Measurements from ENCODE around the gene FKBP8.

DNA sequence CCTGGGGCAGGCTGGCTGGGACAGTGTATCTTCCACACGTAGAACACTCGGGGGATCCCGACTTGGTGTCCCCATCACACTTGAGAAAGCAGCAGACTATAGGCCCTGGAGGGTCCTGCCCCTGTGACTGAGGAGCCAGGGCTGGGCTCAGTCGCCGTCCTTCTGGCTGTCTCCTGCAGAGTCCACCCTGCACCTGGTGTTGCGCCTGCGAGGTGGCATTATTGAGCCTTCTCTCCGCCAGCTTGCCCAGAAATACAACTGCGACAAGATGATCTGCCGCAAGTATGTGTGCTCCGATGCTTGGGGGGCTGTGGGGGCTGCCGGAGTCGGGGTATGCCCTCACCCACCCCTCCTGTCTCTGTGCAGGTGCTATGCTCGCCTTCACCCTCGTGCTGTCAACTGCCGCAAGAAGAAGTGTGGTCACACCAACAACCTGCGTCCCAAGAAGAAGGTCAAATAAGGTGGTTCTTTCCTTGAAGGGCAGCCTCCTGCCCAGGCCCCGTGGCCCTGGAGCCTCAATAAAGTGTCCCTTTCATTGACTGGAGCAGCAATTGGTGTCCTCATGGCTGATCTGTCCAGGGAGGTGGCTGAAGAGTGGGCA is 31.4 kb upstream of the FKBP8 start:
- TF ChIP-seq YY1 (IDR thresholded peaks at IDR 0.05; ENCODE audit: low read depth) (no peak), TEAD4 (IDR thresholded peaks at IDR 0.05) (no peak), RAD21 (IDR thresholded peaks at IDR 0.05; ENCODE audit: low read depth) (no peak), NFIC (IDR thresholded peaks at IDR 0.05) (no peak), CREB1 (IDR thresholded peaks at IDR 0.05; ENCODE audit: low read depth) (no peak), EP300 (IDR thresholded peaks at IDR 0.05; ENCODE audit: borderline replicate concordance) (no peak), TAF1 (IDR thresholded peaks at IDR 0.05; ENCODE audit: low read depth) (no peak), TCF12 (IDR thresholded peaks at IDR 0.05; ENCODE audit: low read depth) (no peak), CEBPB (IDR thresholded peaks at IDR 0.05) (no peak), ZBTB7A (IDR thresholded peaks at IDR 0.05; ENCODE audit: low read depth) (no peak)
- TF ChIP-seq, protein P1, sequence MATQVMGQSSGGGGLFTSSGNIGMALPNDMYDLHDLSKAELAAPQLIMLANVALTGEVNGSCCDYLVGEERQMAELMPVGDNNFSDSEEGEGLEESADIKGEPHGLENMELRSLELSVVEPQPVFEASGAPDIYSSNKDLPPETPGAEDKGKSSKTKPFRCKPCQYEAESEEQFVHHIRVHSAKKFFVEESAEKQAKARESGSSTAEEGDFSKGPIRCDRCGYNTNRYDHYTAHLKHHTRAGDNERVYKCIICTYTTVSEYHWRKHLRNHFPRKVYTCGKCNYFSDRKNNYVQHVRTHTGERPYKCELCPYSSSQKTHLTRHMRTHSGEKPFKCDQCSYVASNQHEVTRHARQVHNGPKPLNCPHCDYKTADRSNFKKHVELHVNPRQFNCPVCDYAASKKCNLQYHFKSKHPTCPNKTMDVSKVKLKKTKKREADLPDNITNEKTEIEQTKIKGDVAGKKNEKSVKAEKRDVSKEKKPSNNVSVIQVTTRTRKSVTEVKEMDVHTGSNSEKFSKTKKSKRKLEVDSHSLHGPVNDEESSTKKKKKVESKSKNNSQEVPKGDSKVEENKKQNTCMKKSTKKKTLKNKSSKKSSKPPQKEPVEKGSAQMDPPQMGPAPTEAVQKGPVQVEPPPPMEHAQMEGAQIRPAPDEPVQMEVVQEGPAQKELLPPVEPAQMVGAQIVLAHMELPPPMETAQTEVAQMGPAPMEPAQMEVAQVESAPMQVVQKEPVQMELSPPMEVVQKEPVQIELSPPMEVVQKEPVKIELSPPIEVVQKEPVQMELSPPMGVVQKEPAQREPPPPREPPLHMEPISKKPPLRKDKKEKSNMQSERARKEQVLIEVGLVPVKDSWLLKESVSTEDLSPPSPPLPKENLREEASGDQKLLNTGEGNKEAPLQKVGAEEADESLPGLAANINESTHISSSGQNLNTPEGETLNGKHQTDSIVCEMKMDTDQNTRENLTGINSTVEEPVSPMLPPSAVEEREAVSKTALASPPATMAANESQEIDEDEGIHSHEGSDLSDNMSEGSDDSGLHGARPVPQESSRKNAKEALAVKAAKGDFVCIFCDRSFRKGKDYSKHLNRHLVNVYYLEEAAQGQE (IDR thresholded peaks at IDR 0.05; ENCODE audit: low read depth) = no peak
- TF ChIP-seq, protein P2, sequence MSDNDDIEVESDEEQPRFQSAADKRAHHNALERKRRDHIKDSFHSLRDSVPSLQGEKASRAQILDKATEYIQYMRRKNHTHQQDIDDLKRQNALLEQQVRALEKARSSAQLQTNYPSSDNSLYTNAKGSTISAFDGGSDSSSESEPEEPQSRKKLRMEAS (IDR thresholded peaks at IDR 0.05) = no peak

Data from Ishikawa (cell line).